H7 (cell line): ENCODE results near the gene ABLIM1. TPM values are rescaled to one million over a fixed set of nuclear protein-coding genes. Genes with fewer than 3 reads are reported as not detected.

Experiments used
- DNase-seq: peaks from one replicate; pipeline ENCODE4 v3.0.0; 2012
- H3K27me3 ChIP-seq: 2 replicates; pipeline ENCODE4 v1.6.0; 2011; ENCODE audit warnings: mild to moderate bottlenecking, low read length; ENCODE audit not compliant: control insufficient read depth, insufficient read depth
- H3K36me3 ChIP-seq: replicated peaks from 2 replicates; pipeline ENCODE4 v1.5.1; 2011; ENCODE audit warnings: low read length; ENCODE audit not compliant: control insufficient read depth, insufficient read depth
- H3K4me3 ChIP-seq: 2 replicates; pipeline ENCODE4 v1.5.1; 2011; ENCODE audit warnings: low read depth, mild to moderate bottlenecking, control low read depth, low read length, moderate library complexity; ENCODE audit not compliant: insufficient read depth
- total RNA-seq: library from RNA; depleted of rRNA; stranded (reverse); fragments of >200 nt; shearing (Covaris generic); gene quantifications from 2 replicates; pipeline ENCODE4 v1.2.3, GENCODE V29; 2014

The ABLIM1 gene
- total RNA-seq, 1 experiment from 2014 or later = 29.5 TPM

DNA sequence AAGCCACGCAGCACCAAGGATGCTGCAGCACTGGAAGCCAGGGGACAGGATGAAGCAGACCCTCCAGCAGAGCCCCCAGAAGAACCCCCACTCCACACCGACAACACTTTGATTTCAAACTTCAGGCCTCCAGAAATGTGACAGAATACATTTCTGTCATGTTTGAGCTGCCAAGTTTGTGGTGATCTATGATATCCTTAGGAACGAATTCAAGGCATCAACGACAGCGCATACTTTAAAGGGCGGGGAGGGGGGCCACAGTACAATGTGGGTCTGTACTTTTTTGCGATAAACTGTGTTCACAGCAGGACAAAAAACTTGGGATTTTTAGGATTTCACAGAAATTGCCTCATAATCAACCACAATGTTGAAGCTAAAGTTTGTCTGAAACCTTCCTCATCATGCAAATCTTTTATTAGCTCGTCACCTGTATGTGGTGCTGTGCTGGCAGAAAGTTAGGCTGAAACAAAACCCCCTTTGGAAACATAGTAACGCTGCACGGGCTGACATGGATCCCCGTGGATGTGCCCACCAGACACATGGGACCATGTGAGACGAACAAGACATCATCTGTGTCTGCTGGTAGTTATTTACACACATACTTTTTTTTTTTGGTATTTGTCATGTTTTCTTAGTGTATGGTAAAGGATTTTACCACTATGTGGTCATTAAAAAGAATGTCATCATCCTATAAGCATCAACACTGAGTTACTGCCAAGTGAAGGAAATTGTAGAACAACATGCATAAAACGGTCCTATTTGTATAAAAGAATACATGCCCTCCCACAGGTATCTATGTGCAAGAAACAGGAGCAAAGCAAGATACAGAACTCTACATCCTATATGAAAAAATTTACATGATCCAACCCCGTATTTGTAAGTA, 140.5 kb downstream of the ABLIM1 start:
- no peaks in the 10 kb centered on the region for H3K27me3 ChIP-seq
- H3K4me3 ChIP-seq = no peak overlapping the region
- no peak for DNase-seq
- no peaks in the 10 kb centered on the region for H3K36me3 ChIP-seq

GRCh38 chr10:114516356-114516755, 141.7 kb downstream of the ABLIM1 start:
- Histone ChIP-seq H3K36me3 (no peaks in the 10 kb centered on the region), H3K27me3 (no peaks in the 10 kb centered on the region), H3K4me3 (no peak overlapping the region)
- no peak for DNase-seq

- no peaks in the 10 kb centered on the region for H3K36me3 ChIP-seq
- no peak for DNase-seq
- H3K27me3 ChIP-seq = no peaks in the 10 kb centered on the region
- no peak overlapping the region for H3K4me3 ChIP-seq
These were observed 142.7 kb downstream of the ABLIM1 start for GRCh38 chr10:114515298-114515914.

DNA sequence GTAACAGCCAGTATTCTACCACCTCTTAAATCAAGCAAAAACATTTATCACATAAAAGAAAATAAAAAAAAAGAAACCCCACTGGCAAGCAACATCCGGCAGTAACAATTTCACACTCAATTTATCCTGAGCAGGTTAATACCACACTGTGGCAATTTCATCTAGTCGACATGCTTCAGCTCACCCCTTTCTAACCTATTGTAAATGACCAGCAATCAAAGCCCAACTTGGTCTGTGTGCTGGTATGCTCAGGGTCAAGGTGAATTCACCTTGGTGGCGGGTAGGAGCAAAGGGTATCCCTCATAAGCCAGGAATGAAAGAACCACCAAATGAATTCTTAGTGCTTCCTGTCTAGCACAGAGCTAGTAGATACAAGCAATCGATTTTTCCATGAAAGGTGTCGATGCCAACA, 144.7 kb downstream of the ABLIM1 start:
- DNase-seq = no peak
- Histone ChIP-seq H3K27me3 (no peaks in the 10 kb centered on the region), H3K36me3 (no peaks in the 10 kb centered on the region), H3K4me3 (no peak overlapping the region)

- H3K4me3 ChIP-seq = no peak overlapping the region
- H3K27me3 ChIP-seq = no peaks in the 10 kb centered on the region
- no peaks in the 10 kb centered on the region for H3K36me3 ChIP-seq
- DNase-seq = no peak
These were observed 146.2 kb downstream of the ABLIM1 start for GRCh38 chr10:114511881-114512280.

DNA sequence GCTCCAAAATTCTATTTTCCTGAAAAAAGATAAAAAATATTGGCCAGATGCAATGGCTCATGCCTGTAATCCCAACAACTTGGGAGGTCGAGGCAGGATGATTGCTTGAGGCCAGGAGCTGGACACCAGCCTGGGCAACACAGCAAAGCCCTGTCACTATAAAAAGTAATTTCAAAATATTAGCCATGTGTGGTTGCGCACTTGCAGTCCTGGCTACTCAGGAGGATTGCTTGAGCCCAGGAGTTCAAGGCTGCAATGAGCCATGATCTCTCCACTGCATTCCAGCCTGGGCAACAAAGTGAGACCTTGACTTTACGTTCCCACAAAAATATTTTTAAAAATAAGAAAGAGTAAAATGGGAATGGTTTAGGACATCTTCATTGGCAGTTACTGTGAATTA, 149.7 kb downstream of the ABLIM1 start:
- H3K4me3 ChIP-seq = no peak overlapping the region
- no peak for DNase-seq
- H3K27me3 ChIP-seq = no peaks in the 10 kb centered on the region
- no peaks in the 10 kb centered on the region for H3K36me3 ChIP-seq

DNA sequence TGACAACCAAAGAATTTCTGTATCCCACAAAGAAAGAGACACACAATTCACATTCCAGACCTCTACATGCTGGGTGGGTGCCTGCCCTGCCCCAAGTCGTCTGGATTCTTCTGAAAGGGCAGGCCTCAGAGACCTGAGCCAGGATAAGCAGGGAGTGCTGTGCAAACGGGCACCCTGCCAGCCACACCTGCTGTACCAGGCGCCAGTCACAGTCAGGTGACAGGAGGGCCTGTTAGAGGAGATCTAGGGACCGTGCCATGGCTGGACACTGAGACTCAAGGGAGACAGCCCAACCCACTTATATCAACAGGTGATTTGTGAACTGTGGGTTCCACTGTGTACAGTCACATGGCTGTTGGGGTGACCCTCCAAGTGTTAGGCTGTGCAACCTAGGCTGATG, 150.6 kb downstream of the ABLIM1 start:
- no peak for DNase-seq
- no peaks in the 10 kb centered on the region for H3K36me3 ChIP-seq
- no peaks in the 10 kb centered on the region for H3K27me3 ChIP-seq
- H3K4me3 ChIP-seq = no peak overlapping the region

DNA sequence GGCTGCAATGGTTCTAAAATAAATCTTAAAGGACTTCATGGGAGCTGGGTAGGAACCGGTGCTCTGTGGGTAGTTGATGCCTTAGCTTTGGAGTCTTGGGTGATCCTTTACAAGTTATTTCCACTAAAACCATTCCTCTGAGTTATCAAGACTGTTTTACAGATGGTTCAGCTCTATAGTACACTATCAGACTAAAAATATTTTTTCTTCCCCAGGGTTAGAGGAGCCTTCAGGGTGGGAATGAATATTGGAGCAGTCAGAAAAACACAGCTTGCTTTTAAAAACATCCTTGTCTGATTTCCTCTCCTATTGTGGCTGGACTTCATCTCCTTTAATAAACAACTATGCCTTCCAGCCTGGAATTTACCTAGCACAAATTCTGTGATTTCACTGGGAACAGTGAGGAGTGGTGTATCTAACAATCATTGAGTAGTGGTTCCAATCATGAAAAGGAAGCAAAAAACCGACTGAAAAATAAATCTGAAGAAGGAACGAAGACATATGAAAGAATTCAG, 151.1 kb downstream of the ABLIM1 start:
- H3K27me3 ChIP-seq = no peaks in the 10 kb centered on the region
- no peaks in the 10 kb centered on the region for H3K36me3 ChIP-seq
- DNase-seq = no peak
- H3K4me3 ChIP-seq = no peak overlapping the region

DNA sequence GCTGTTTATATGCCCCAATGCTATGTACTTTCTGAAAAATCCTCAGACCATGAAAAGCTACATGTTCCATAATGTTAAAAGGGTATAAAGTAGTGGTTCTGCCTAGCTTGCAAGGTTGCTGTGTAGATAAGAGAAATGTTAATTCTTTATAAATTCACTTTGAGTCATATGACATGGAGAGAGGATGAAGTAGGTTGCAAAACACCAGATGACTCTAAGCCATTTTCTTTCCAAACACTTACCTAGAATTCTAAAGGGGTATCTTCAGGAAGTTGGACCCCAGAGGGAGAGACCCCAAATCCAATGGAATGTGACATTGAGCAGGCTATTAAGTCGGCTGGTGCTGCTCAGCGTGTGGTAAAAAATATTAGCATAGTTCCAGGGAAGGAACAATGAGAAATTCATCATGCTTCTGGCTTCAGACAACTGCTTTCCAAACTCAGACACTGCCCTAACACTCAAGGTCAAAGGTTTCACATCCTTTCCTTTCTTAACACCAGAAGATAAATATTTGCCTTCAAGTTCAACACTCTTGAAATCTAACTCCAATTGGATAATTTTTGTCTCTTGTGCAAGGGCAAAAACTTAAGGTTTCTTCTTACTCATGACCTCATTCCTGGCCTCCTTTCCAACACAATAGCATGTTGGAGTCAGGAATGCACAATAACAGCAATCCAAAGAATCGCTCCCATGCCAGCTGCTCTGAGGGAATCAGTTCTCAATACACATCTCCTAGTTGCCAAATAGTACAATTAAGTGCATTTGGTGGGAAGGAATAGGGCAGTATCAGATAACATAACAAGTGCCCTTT, 153.1 kb downstream of the ABLIM1 start:
- Histone ChIP-seq H3K36me3 (no peaks in the 10 kb centered on the region), H3K4me3 (no peak overlapping the region), H3K27me3 (no peaks in the 10 kb centered on the region)
- no peak for DNase-seq

DNA sequence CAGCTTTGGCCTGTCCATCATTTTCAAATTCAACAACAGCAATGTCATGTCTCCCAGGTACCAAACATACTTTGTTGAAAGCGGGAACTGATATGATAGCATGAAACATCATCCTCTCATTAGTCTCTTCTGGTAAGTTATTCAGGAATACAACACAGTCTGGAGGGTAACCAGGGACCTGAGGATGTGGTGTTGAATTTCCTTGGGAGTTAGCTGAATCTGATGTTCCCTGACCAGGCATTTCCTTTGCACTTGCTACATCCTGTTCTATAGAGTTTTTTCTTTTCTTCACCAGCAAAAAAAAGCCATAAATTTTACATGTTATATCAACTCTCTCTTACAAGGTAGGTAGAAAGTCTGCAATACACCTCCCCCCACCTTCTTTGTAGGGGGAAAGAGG, 156.0 kb downstream of the ABLIM1 start:
- no peak for DNase-seq
- H3K36me3 ChIP-seq = no peaks in the 10 kb centered on the region

GRCh38 chr10:114501650-114502049, 156.4 kb downstream of the ABLIM1 start:
- DNase-seq = no peak
- Histone ChIP-seq H3K4me3 (no peak overlapping the region), H3K27me3 (no peaks in the 10 kb centered on the region), H3K36me3 (no peaks in the 10 kb centered on the region)

More for the DNA sequence above, 156.0 kb downstream of the ABLIM1 start:
- Histone ChIP-seq H3K4me3 (no peak overlapping the region), H3K27me3 (no peaks in the 10 kb centered on the region)

- no peak for DNase-seq
- Histone ChIP-seq H3K4me3 (no peak overlapping the region), H3K27me3 (no peaks in the 10 kb centered on the region), H3K36me3 (no peaks in the 10 kb centered on the region)
These were observed 157.4 kb downstream of the ABLIM1 start for GRCh38 chr10:114500643-114501042.

DNA sequence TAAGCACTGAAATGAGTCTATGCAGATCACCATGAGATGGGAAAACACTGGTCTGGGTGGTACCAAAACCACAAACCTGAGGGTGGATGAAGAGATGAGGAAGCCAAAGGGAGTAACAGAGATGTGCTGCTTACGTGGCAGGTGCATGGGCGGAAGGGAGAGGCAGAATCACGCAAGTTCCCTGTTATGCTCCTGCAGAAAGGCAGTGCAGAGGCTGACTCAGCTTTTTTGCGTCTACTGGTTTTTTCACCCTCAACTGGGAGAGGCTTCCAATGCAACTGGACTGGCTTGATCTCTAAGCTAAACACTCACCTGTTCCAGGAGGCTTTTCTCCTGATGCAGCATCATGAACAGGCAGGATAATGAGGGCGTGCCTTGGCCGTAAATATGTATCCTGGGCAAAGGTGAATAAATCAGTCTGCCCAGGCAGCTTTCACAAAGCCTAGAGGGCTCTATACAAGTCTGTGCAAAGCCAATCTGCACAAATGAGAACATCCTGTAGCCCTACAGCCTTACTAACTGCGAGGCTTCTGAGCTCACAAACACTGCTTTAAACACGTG, 158.4 kb downstream of the ABLIM1 start:
- no peak overlapping the region for H3K4me3 ChIP-seq
- no peaks in the 10 kb centered on the region for H3K27me3 ChIP-seq
- no peak for DNase-seq
- no peaks in the 10 kb centered on the region for H3K36me3 ChIP-seq

DNA sequence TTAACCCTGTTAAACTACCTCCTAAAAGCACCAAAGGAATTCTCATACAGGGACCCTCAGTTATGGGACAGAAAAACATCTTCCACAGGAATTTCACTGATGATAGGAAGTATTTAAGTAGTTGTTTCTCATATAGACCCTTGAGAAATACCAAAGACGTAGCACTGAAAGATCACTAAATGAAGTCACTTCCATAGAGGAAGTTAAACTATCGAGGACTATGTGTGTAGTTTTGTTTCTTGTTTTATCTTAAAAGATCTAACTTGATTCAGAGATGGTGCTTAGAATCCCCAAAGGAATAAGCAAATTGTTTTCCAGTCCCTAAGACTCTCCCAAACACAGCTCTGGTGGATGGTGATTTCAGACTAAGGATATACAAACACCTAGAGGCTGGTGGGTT, 159.0 kb downstream of the ABLIM1 start:
- Histone ChIP-seq H3K4me3 (no peak overlapping the region), H3K36me3 (no peaks in the 10 kb centered on the region), H3K27me3 (no peaks in the 10 kb centered on the region)
- DNase-seq = no peak
